SH-SY5Y (cell line): ENCODE results near the gene PPP1R1B.

Source experiments
- GATA2 ChIP-seq: IDR thresholded peaks from 2 replicates; pipeline ENCODE4 v1.6.1; 2011; ENCODE audit warnings: mild to moderate bottlenecking, low read depth, low read length
- GATA3 ChIP-seq: IDR thresholded peaks from 2 replicates; pipeline ENCODE4 v1.6.1; 2011; ENCODE audit warnings: low read depth, mild to moderate bottlenecking, low read length, moderate library complexity

DNA sequence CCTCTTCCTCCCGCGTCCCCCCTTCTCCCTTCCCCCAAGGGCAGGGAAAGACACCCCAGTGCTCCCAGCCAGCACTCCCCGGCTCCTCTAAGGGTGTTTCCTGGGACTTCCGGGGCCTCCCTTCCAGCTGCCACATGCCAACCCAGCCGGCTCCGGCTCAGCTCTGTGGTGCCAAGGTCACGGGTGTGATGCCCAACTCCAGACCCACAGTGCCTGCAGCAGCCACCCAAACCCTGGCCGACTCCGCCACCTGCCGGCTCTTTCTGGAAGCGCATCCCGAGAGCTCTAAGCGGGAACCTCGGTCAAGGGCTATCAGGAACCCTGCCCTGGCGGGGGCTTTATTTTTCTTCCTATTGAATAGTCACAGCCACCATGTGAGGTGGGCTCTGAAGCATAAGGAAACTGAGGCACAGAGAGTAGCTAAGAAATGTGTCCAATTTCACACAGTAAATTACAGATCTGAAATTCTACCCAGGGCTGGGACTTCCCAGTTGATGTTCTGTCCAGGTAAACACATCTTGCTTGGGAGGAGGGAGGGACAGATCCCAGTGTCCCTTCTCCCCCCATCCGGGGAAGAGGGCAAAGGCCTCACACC lies 3.3 kb upstream of the PPP1R1B start:
- TF ChIP-seq GATA2: no peak
- no peak for TF ChIP-seq GATA3
